ENCODE results near the gene CDKN2D.

DNA sequence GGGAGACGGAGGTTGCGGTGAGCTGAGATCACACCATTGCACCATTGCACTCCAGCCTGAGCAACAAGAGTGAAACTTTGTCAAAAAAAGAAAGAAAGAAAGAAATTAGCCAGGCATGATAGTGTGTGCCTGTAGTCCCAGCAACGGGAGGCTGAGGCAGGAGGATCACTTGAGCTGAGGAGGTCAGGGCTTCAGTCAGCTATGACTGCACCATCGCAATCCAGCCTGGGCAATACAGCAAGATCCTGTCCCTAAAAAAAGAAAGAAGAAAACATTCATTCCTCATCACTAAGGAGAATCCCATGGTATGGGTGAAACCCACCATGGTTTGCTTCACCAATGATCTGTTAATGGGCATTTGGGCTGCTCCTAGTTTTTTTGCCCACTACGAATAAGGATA, 31.4 kb upstream of the CDKN2D start:
- TF ChIP-seq POLR2A (IDR thresholded peaks at IDR 0.05), result no peak
- no peak for TF ChIP-seq POLR2AphosphoS5 (IDR thresholded peaks at IDR 0.05)

Measured in prostate gland (tissue), 1 donor.